ENCODE measurements around the gene PBX1. TPM values are rescaled to one million over a fixed set of nuclear protein-coding genes. Genes with fewer than 3 reads are reported as not detected.

PBX1 gene
- total and polyA plus RNA-seq, 7 donors, result 6.7 to 168 (median 118) TPM

- H3K9me3 ChIP-seq, result no peaks in the 10 kb centered on the region
- DNase-seq, result no peak
- H3K27ac ChIP-seq, result no peak overlapping the region
- peaks cover 0 to 15% (median 11%) of the 10 kb centered on the region in 4 donors for H3K4me1 ChIP-seq
- TF ChIP-seq POLR2A (IDR thresholded peaks at IDR 0.05) (no peak), EP300 (IDR thresholded peaks at IDR 0.05) (no peak), CTCF (IDR thresholded peaks at IDR 0.05) (no peak), POLR2AphosphoS5 (IDR thresholded peaks at IDR 0.05) (no peak)
- no peak overlapping the region for H3K4me3 ChIP-seq
- WGBS, 2 donors, result 90 to 96% methylated on average over 3 of the region's 3 CpGs
- H3K27me3 ChIP-seq, result no peaks in the 10 kb centered on the region
- intact Hi-C loops (cut with DNase I), result no loop called here
- no peaks in the 10 kb centered on the region for H3K36me3 ChIP-seq
Measured at GRCh38 chr1:164740000-164740526, 181.1 kb downstream of the PBX1 start.

- no peak overlapping the region for H3K4me3 ChIP-seq
- H3K9me3 ChIP-seq, result no peaks in the 10 kb centered on the region
- H3K27me3 ChIP-seq, result no peaks in the 10 kb centered on the region
- H3K27ac ChIP-seq, result peak overlapping the region in 1 of 4 donors; percentile 12
- WGBS, 2 donors, result 90 to 93% methylated on average over 3 of the region's 3 CpGs
- no peak for DNase-seq
- no peaks in the 10 kb centered on the region for H3K36me3 ChIP-seq
- TF ChIP-seq POLR2AphosphoS5 (IDR thresholded peaks at IDR 0.05), result no peak
- no peak for TF ChIP-seq EP300 (IDR thresholded peaks at IDR 0.05)
- no peak for TF ChIP-seq CTCF (IDR thresholded peaks at IDR 0.05)
- no peak for TF ChIP-seq POLR2A (IDR thresholded peaks at IDR 0.05)
- H3K4me1 ChIP-seq, result peaks cover 0 to 24% (median 16%) of the 10 kb centered on the region in 4 donors
- intact Hi-C loops (cut with DNase I), result no loop called here
Measured at GRCh38 chr1:164742745-164743144, 183.8 kb downstream of the PBX1 start.

- Histone ChIP-seq H3K4me3 (no peak overlapping the region), H3K4me1 (peaks cover 0 to 35% (median 29%) of the 10 kb centered on the region in 4 donors), H3K27me3 (no peaks in the 10 kb centered on the region), H3K36me3 (no peaks in the 10 kb centered on the region), H3K27ac (no peak overlapping the region), H3K9me3 (no peaks in the 10 kb centered on the region)
- DNase-seq, result no peak
- intact Hi-C loops (cut with DNase I), result no loop called here
- TF ChIP-seq CTCF (IDR thresholded peaks at IDR 0.05) (no peak), POLR2A (IDR thresholded peaks at IDR 0.05) (no peak), POLR2AphosphoS5 (IDR thresholded peaks at IDR 0.05) (no peak), EP300 (IDR thresholded peaks at IDR 0.05) (no peak)
- 86 to 91% methylated on average over 2 of the region's 2 CpGs for WGBS, 2 donors
Measured at GRCh38 chr1:164743976-164744375, 185.0 kb downstream of the PBX1 start.

GRCh38 chr1:164745736-164746135 is 186.8 kb downstream of the PBX1 start:
- Histone ChIP-seq H3K4me3 (no peak overlapping the region), H3K27ac (peak overlapping the region in 1 of 4 donors; percentile 4), H3K4me1 (peaks cover 0 to 50% (median 41%) of the 10 kb centered on the region in 4 donors), H3K27me3 (no peaks in the 10 kb centered on the region), H3K9me3 (no peaks in the 10 kb centered on the region), H3K36me3 (no peaks in the 10 kb centered on the region)
- no peak for TF ChIP-seq EP300 (IDR thresholded peaks at IDR 0.05)
- TF ChIP-seq CTCF (IDR thresholded peaks at IDR 0.05), result no peak
- no peak for TF ChIP-seq POLR2AphosphoS5 (IDR thresholded peaks at IDR 0.05)
- no peak for TF ChIP-seq POLR2A (IDR thresholded peaks at IDR 0.05)
- no peak for DNase-seq
- intact Hi-C loops (cut with DNase I), result no loop called here
- 94 to 98% methylated on average over 5 of the region's 5 CpGs for WGBS, 2 donors

GRCh38 chr1:164746632-164747031 is 187.6 kb downstream of the PBX1 start:
- no peak for DNase-seq
- H3K4me1 ChIP-seq, result peaks cover 0 to 59% (median 48%) of the 10 kb centered on the region in 4 donors
- no peaks in the 10 kb centered on the region for H3K27me3 ChIP-seq
- no peak for TF ChIP-seq POLR2AphosphoS5 (IDR thresholded peaks at IDR 0.05)
- TF ChIP-seq POLR2A (IDR thresholded peaks at IDR 0.05), result no peak
- TF ChIP-seq EP300 (IDR thresholded peaks at IDR 0.05), result no peak
- TF ChIP-seq CTCF (IDR thresholded peaks at IDR 0.05), result no peak
- WGBS, 2 donors, result 41 to 72% methylated on average over 5 of the region's 5 CpGs
- no peak overlapping the region for H3K4me3 ChIP-seq
- H3K9me3 ChIP-seq, result no peaks in the 10 kb centered on the region
- intact Hi-C loops (cut with DNase I), result no loop called here
- H3K36me3 ChIP-seq, result no peaks in the 10 kb centered on the region
- H3K27ac ChIP-seq, result peak overlapping the region; percentile 8 to 88 (median 66)

All from sigmoid colon (tissue), 7 donors.